ENCODE data around the gene CHML.

DNA sequence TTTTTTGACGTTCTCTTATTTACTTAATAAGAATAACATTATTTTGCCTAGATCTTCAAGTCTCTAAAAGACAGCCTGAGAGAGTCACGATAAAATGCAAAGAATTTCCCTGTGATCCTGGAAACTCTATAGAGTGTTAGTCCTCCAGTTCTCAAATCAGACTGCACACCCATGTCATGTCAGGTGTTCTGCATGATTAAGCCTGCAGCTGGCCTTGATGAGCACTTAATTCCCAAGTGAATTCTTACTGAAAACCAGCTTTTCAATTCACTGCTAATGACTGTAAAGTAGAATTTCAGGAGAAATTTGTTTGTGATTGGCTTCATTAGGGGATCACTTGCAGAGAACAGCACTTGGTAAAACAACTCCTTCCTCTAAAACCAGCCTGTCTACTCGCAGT lies 41.9 kb downstream of the CHML start:
- TF ChIP-seq, protein P1, sequence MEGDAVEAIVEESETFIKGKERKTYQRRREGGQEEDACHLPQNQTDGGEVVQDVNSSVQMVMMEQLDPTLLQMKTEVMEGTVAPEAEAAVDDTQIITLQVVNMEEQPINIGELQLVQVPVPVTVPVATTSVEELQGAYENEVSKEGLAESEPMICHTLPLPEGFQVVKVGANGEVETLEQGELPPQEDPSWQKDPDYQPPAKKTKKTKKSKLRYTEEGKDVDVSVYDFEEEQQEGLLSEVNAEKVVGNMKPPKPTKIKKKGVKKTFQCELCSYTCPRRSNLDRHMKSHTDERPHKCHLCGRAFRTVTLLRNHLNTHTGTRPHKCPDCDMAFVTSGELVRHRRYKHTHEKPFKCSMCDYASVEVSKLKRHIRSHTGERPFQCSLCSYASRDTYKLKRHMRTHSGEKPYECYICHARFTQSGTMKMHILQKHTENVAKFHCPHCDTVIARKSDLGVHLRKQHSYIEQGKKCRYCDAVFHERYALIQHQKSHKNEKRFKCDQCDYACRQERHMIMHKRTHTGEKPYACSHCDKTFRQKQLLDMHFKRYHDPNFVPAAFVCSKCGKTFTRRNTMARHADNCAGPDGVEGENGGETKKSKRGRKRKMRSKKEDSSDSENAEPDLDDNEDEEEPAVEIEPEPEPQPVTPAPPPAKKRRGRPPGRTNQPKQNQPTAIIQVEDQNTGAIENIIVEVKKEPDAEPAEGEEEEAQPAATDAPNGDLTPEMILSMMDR (IDR thresholded peaks at IDR 0.05; ENCODE audit: insufficient read depth, low read length, poor library complexity, severe bottlenecking), result no peak
- no peak for TF ChIP-seq EZH2phosphoT487 (conservative IDR thresholded peaks at IDR 0.05; ENCODE audit: low read length)
